22Rv1 (cell line): ENCODE results near the gene MEG3.

Experiments
- CTCF ChIP-seq: fragments of 450-650 bp; IDR thresholded peaks from 2 replicates; pipeline ENCODE4 v1.5.1; 2017; ENCODE audit warnings: mild to moderate bottlenecking
- ZFX ChIP-seq: fragments of 450-650 bp; IDR thresholded peaks from 2 replicates; pipeline ENCODE4 v1.6.1; 2017; ENCODE audit warnings: antibody characterized with exemption, borderline replicate concordance

- TF ChIP-seq CTCF (no peak), ZFX (no peak)
Observed at GRCh38 chr14:100864206-100864605, 38.3 kb downstream of the MEG3 start.
